Hepatocyte (in vitro differentiated cells): ENCODE results near the gene ACOXL.

Source experiments
- EZH2 ChIP-seq: fragments of 200-600 bp; sonication (generic); IDR thresholded peaks from 2 replicates; pipeline ENCODE4 v1.6.1; 2016; ENCODE audit warnings: antibody characterized with exemption, mild to moderate bottlenecking, borderline replicate concordance
- EZH2phosphoT487 ChIP-seq: fragments of 200-600 bp; sonication (generic); IDR thresholded peaks from one replicate; pipeline ENCODE4 v1.6.1; 2018; ENCODE audit warnings: antibody characterized with exemption, mild to moderate bottlenecking, low read depth, moderate library complexity; ENCODE audit not compliant: unreplicated experiment, severe bottlenecking
- TF ChIP-seq, protein P1 (sequence below): fragments of 200-600 bp; sonication (generic); IDR thresholded peaks from 2 replicates; pipeline ENCODE4 v1.5.1; 2016; ENCODE audit warnings: antibody characterized with exemption, mild to moderate bottlenecking; ENCODE audit not compliant: poor library complexity

DNA sequence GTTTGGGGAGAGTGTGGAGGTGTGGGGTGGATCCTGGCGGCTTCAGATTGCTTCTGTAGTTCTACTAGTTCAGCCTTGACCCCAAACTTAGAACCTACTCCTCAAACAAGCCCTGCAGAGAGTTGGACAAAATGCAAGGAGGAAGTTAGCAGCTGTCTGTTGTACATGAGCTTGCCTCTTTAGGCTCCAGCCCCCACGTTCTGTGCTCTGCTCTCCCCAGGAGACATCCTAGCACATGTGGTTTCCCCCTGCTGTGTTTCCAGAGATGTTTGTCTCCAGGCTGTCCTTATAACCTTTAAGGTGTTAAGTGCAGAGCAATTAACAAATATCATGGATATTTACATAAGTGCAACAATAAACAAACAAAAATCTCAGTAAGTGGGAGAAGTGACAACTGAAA, 111.1 kb downstream of the ACOXL start:
- TF ChIP-seq, protein P1, sequence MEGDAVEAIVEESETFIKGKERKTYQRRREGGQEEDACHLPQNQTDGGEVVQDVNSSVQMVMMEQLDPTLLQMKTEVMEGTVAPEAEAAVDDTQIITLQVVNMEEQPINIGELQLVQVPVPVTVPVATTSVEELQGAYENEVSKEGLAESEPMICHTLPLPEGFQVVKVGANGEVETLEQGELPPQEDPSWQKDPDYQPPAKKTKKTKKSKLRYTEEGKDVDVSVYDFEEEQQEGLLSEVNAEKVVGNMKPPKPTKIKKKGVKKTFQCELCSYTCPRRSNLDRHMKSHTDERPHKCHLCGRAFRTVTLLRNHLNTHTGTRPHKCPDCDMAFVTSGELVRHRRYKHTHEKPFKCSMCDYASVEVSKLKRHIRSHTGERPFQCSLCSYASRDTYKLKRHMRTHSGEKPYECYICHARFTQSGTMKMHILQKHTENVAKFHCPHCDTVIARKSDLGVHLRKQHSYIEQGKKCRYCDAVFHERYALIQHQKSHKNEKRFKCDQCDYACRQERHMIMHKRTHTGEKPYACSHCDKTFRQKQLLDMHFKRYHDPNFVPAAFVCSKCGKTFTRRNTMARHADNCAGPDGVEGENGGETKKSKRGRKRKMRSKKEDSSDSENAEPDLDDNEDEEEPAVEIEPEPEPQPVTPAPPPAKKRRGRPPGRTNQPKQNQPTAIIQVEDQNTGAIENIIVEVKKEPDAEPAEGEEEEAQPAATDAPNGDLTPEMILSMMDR = no peak
- no peak for TF ChIP-seq EZH2
- TF ChIP-seq EZH2phosphoT487 = no peak
